PC-9 (cell line): ENCODE results near the gene FGFR2. TPM values are rescaled to one million over a fixed set of nuclear protein-coding genes. Genes with fewer than 3 reads are reported as not detected.

Source experiments
- BruUV-seq: library from RNA; stranded (reverse); fragments of 400-500 nt; replicated peaks from 2 replicates; lab custom pipeline; 2021; lab: Mats Ljungman, UMichigan
- CTCF ChIA-PET: fragments of 300-600 bp; sonication (Branson Sonifier 250); formaldehyde crosslinking; loops from one replicate; lab custom pipeline; 2022; ENCODE audit warnings: antibody characterized with exemption; lab: Charles Lee
- POLR2A ChIA-PET: fragments of 300-600 bp; sonication (Branson Sonifier 250); formaldehyde crosslinking; loops from one replicate; lab custom pipeline; 2022; ENCODE audit warnings: antibody characterized with exemption; ENCODE audit not compliant: unreplicated experiment; lab: Charles Lee
- DNase-seq, 2 experiments: peaks; one replicate each; pipeline versions ENCODE4 v3.0.0 to v3.0.0-alpha.2; 2015 to 2022; ENCODE audit warnings: mixed read lengths in 1 of 2
- H2AFZ ChIP-seq: fragments of 200-600 bp; sonication (generic); 2 replicates; pipeline ENCODE4 v1.8.1; 2017; ENCODE audit warnings: antibody characterized with exemption
- H3F3A ChIP-seq: fragments of 200-600 bp; sonication (generic); 2 replicates; pipeline ENCODE4 v1.8.1; 2017; ENCODE audit warnings: antibody characterized with exemption, mild to moderate bottlenecking, low read depth; ENCODE audit not compliant: insufficient read depth
- H3K27ac ChIP-seq: fragments of 200-600 bp; sonication (generic); 2 replicates; pipeline ENCODE4 v1.6.1; 2016; ENCODE audit warnings: mixed run types
- H3K27me3 ChIP-seq: fragments of 200-600 bp; sonication (generic); 2 replicates; pipeline ENCODE4 v1.6.1; 2016; ENCODE audit warnings: low read depth, mixed run types; ENCODE audit not compliant: insufficient read depth
- H3K36me3 ChIP-seq: fragments of 200-600 bp; sonication (generic); 2 replicates; pipeline ENCODE4 v1.6.1; 2016; ENCODE audit warnings: low read depth, mixed run types
- H3K4me1 ChIP-seq: fragments of 200-600 bp; sonication (generic); replicated peaks from 2 replicates; pipeline ENCODE4 v1.6.1; 2016; ENCODE audit warnings: mixed run types; ENCODE audit not compliant: insufficient read depth
- H3K4me2 ChIP-seq: fragments of 200-600 bp; sonication (generic); 2 replicates; pipeline ENCODE4 v1.6.1; 2017; ENCODE audit warnings: mixed run types
- H3K4me3 ChIP-seq: fragments of 200-600 bp; sonication (generic); 2 replicates; pipeline ENCODE4 v1.6.1; 2016; ENCODE audit warnings: mixed run types
- H3K79me2 ChIP-seq: fragments of 200-600 bp; sonication (generic); 2 replicates; pipeline ENCODE4 v1.6.1; 2017; ENCODE audit warnings: low read depth, mixed run types
- H3K9me2 ChIP-seq: fragments of 200-600 bp; sonication (generic); 2 replicates; pipeline ENCODE4 v1.8.1; 2017; ENCODE audit warnings: mild to moderate bottlenecking; ENCODE audit not compliant: insufficient read depth
- H3K9me3 ChIP-seq: fragments of 200-600 bp; sonication (generic); 2 replicates; pipeline ENCODE4 v1.8.1; 2016; ENCODE audit warnings: low read depth; ENCODE audit not compliant: insufficient read depth
- H4K20me1 ChIP-seq: fragments of 200-600 bp; sonication (generic); 2 replicates; pipeline ENCODE4 v1.8.1; 2017; ENCODE audit not compliant: insufficient read depth
- EZH2 ChIP-seq: fragments of 200-600 bp; sonication (generic); IDR thresholded peaks from 2 replicates; pipeline ENCODE4 v1.8.0; 2017; ENCODE audit warnings: antibody characterized with exemption, low read depth
- intact Hi-C: fragments of 100-400 bp; cut with micrococcal nuclease; formaldehyde crosslinking; loops from one replicate; pipeline ENCODE4 v1.10.0; 2022; ENCODE audit not compliant: unreplicated experiment
- total RNA-seq: library from RNA; stranded (reverse); gene quantifications from 2 replicates; pipeline ENCODE4 v1.2.3, GENCODE V29; 2021
- TF ChIP-seq, protein P1 (sequence below): fragments of 200-600 bp; sonication (generic); conservative IDR thresholded peaks from 2 replicates; pipeline ENCODE4 v1.6.1; 2017; ENCODE audit warnings: mixed run types, antibody characterized with exemption, mild to moderate bottlenecking, moderate library complexity

Gene FGFR2
- total RNA-seq, 1 experiment from 2014 or later = not detected

DNA sequence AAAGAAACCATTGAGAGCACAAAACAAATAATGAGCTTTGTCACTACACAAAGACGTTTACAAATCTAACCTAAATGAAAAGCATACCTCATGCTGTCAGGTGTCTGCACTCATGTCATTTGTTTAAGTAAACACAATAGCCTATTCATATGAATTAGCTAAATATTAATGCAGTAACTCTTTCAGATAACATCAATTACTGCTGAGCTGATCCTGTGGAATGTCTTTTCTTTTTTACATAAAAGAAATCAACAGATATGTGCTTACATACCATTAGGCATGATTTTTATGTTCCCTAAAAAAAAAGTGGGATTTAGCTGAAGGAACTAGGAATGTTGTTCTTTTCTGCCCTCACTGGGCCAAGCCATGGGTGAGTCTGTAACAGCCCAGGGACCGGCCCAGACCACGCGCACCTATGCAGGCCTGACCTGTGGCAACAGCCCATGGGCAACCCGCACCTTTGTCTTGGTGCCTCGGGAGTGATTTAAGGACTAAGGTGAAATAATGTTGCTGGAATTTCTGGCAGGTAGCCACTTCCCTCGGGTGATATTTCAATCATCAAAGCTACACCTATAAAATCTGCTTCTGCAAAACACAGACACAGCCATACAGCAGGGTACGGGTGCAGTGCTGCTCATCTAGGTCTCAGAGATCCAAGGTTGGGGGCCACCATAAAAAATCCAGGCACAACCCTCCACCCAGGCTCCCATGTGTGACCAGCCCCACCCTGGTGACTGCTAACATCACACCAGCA, 44.6 kb downstream of the FGFR2 start:
- H2AFZ ChIP-seq = no peak overlapping the region
- no peaks in the 10 kb centered on the region for H3K9me3 ChIP-seq
- H3K36me3 ChIP-seq = no peaks in the 10 kb centered on the region
- no peaks in the 10 kb centered on the region for H4K20me1 ChIP-seq
- no peaks in the 10 kb centered on the region for H3K4me1 ChIP-seq
- POLR2A ChIA-PET = interaction anchor here (0.9 kb wide), 1 partner anchor 531 kb away, joined by 3 read pairs; no protein-coding TSS in a partner anchor
- H3K79me2 ChIP-seq = no peaks in the 10 kb centered on the region
- no TSS peak for BruUV-seq
- H3K4me2 ChIP-seq = no peak overlapping the region
- DNase-seq = peak; percentile 22 to 54
- no peaks in the 10 kb centered on the region for H3K9me2 ChIP-seq
- TF ChIP-seq EZH2 = no peak
- TF ChIP-seq, protein P1, sequence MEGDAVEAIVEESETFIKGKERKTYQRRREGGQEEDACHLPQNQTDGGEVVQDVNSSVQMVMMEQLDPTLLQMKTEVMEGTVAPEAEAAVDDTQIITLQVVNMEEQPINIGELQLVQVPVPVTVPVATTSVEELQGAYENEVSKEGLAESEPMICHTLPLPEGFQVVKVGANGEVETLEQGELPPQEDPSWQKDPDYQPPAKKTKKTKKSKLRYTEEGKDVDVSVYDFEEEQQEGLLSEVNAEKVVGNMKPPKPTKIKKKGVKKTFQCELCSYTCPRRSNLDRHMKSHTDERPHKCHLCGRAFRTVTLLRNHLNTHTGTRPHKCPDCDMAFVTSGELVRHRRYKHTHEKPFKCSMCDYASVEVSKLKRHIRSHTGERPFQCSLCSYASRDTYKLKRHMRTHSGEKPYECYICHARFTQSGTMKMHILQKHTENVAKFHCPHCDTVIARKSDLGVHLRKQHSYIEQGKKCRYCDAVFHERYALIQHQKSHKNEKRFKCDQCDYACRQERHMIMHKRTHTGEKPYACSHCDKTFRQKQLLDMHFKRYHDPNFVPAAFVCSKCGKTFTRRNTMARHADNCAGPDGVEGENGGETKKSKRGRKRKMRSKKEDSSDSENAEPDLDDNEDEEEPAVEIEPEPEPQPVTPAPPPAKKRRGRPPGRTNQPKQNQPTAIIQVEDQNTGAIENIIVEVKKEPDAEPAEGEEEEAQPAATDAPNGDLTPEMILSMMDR = no peak
- H3K27ac ChIP-seq = no peak overlapping the region
- peaks cover 54% of the 10 kb centered on the region for H3K27me3 ChIP-seq
- intact Hi-C loops = no loop called here
- H3K4me3 ChIP-seq = no peak overlapping the region
- H3F3A ChIP-seq = no peaks in the 10 kb centered on the region
- CTCF ChIA-PET = no interaction called here

DNA sequence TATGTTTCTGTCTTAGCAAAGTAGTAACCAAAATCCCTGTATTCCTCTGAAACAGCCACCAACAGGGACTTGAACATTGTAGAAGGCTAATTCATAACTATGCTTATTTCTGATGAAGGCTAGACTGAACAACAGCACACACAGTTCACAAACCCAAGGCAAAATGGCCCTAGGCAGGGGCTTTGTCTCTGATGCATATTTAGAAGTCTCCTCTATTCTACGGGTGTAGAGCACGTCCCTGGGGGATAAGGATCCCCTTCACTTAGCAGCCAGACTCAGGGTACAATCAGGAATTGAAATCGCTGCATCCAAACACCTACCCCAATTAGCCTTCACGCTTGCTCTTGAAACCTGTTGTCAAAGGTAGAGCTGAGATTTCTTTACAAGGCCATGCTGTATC, 45.5 kb downstream of the FGFR2 start:
- no peaks in the 10 kb centered on the region for H3K9me2 ChIP-seq
- H3K4me1 ChIP-seq = no peaks in the 10 kb centered on the region
- no peak for DNase-seq
- no peaks in the 10 kb centered on the region for H3K79me2 ChIP-seq
- no TSS peak for BruUV-seq
- no peak overlapping the region for H3K4me2 ChIP-seq
- H2AFZ ChIP-seq = no peak overlapping the region
- peaks cover 48% of the 10 kb centered on the region for H3K27me3 ChIP-seq
- H3K4me3 ChIP-seq = no peak overlapping the region
- intact Hi-C loops = no loop called here
- POLR2A ChIA-PET = no interaction called here
- no peaks in the 10 kb centered on the region for H4K20me1 ChIP-seq
- CTCF ChIA-PET = no interaction called here
- no peaks in the 10 kb centered on the region for H3K9me3 ChIP-seq
- H3F3A ChIP-seq = no peaks in the 10 kb centered on the region
- no peak overlapping the region for H3K27ac ChIP-seq
- TF ChIP-seq, protein P1 = no peak
- no peak for TF ChIP-seq EZH2
- H3K36me3 ChIP-seq = no peaks in the 10 kb centered on the region

DNA sequence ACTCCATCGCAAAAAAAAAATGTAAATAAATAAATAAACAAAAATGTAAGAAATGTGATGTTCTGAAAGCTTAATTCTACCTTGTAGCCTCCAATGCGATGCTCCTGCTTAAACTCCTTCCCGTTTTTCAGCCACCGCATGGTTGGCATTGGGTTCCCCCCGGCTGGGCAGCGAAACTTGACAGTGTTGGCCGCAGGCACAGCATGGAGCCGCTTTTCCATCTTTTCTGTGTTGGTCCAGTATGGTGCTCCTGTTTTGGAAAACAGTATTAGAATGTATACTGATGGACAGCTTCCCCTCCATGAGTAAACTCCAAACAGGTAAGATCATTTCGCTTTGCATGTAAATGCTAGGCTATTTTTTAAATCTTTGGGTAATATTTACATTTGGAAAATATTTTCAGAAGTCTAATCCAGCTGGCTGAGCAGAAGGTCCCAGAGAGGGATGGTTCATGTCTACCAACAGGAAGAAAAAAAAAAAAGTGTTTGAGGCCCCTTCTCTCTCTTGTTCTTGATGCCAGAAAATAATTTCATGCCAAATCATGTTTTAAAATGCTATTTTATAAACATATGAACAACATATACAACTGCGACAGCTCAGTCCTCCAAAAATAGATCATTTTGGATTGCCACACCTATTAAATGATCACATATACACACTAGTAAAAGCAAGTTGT, 46.9 kb downstream of the FGFR2 start:
- no peak for DNase-seq
- TF ChIP-seq EZH2 = no peak
- TF ChIP-seq, protein P1 = no peak
- Histone ChIP-seq H3K4me3 (no peak overlapping the region), H3K4me1 (no peaks in the 10 kb centered on the region), H3K9me2 (no peaks in the 10 kb centered on the region), H3K4me2 (no peak overlapping the region), H2AFZ (no peak overlapping the region), H3K9me3 (no peaks in the 10 kb centered on the region), H3K36me3 (no peaks in the 10 kb centered on the region), H3K27ac (no peak overlapping the region), H4K20me1 (no peaks in the 10 kb centered on the region), H3K27me3 (peaks cover 34% of the 10 kb centered on the region), H3F3A (no peaks in the 10 kb centered on the region), H3K79me2 (no peaks in the 10 kb centered on the region)
- CTCF ChIA-PET = interaction anchor here (0.7 kb wide), 1 partner anchor 888 kb away, joined by 10 read pairs; no protein-coding TSS in a partner anchor
- intact Hi-C loops = no loop called here
- POLR2A ChIA-PET = no interaction called here
- no TSS peak for BruUV-seq
